Measurements from ENCODE around the gene CH25H. TPM values are rescaled to one million over a fixed set of nuclear protein-coding genes. Genes with fewer than 3 reads are reported as not detected.

CH25H gene
- total and polyA plus RNA-seq, 10 donors: 0.72 to 8.8 (median 2.1) TPM

- H3K27ac ChIP-seq: no peak overlapping the region
- WGBS, 5 donors: 88 to 99% (median 97%) methylated on average over 2 of the region's 2 CpGs
- intact Hi-C loops (cut with DNase I; ENCODE audit: low total_unique reads): no loop called here
- no peaks in the 10 kb centered on the region for H3K27me3 ChIP-seq (replicated peaks in 1 of 7)
- H3K4me3 ChIP-seq: no peak overlapping the region
- peaks cover 0 to 47% (median 19%) of the 10 kb centered on the region in 6 donors for H3K36me3 ChIP-seq
- peaks cover 14 to 30% (median 20%) of the 10 kb centered on the region in 6 donors for H3K4me1 ChIP-seq
- H3K9me3 ChIP-seq: no peaks in the 10 kb centered on the region
- DNase-seq: no peak
- TF ChIP-seq POLR2AphosphoS5 (IDR thresholded peaks at IDR 0.05) (no peak), POLR2A (IDR thresholded peaks at IDR 0.05) (no peak), CTCF (IDR thresholded peaks at IDR 0.05 in 8 of 11, conservative IDR thresholded peaks at IDR 0.05 in 3 of 11) (no peak)
These were observed 8.9 kb upstream of the CH25H start for GRCh38 chr10:89216056-89216455.

- intact Hi-C loops (cut with DNase I; ENCODE audit: low total_unique reads): no loop called here
- TF ChIP-seq POLR2AphosphoS5 (IDR thresholded peaks at IDR 0.05) (no peak), CTCF (IDR thresholded peaks at IDR 0.05 in 8 of 11, conservative IDR thresholded peaks at IDR 0.05 in 3 of 11) (no peak), POLR2A (IDR thresholded peaks at IDR 0.05) (no peak)
- Histone ChIP-seq H3K9me3 (no peaks in the 10 kb centered on the region), H3K36me3 (peaks cover 0 to 43% (median 16%) of the 10 kb centered on the region in 6 donors), H3K27ac (no peak overlapping the region), H3K4me1 (peaks cover 14 to 30% (median 20%) of the 10 kb centered on the region in 6 donors), H3K4me3 (no peak overlapping the region), H3K27me3 (replicated peaks in 1 of 7) (no peaks in the 10 kb centered on the region)
- no peak for DNase-seq
- 87 to 100% (median 95%) methylated on average over 1 of the region's 1 CpG for WGBS, 5 donors
These were observed 8.4 kb upstream of the CH25H start for GRCh38 chr10:89215511-89215910.

GRCh38 chr10:89214566-89215165 lies 7.5 kb upstream of the CH25H start:
- H3K36me3 ChIP-seq: peaks cover 0 to 34% (median 15%) of the 10 kb centered on the region in 6 donors
- no peak for DNase-seq
- intact Hi-C loops (cut with DNase I; ENCODE audit: low total_unique reads): loop anchor here (5.0 kb wide), 2 partner anchors 182 to 277 kb away; no protein-coding TSS in a partner anchor

More at GRCh38 chr10:89214566-89215165, 7.5 kb upstream of the CH25H start:
- Histone ChIP-seq H3K4me3 (no peak overlapping the region), H3K4me1 (peaks cover 14 to 30% (median 20%) of the 10 kb centered on the region in 6 donors), H3K27ac (no peak overlapping the region), H3K27me3 (replicated peaks in 1 of 7) (no peaks in the 10 kb centered on the region), H3K9me3 (no peaks in the 10 kb centered on the region)
- no peak for TF ChIP-seq CTCF (IDR thresholded peaks at IDR 0.05 in 8 of 11, conservative IDR thresholded peaks at IDR 0.05 in 3 of 11)
- no peak for TF ChIP-seq POLR2A (IDR thresholded peaks at IDR 0.05)
- no peak for TF ChIP-seq POLR2AphosphoS5 (IDR thresholded peaks at IDR 0.05)
- 94 to 95% (median 94%) methylated on average over 8 of the region's 8 CpGs for WGBS, 5 donors
